ENCODE data around the gene FAM228A. TPM values are rescaled to one million over a fixed set of nuclear protein-coding genes. Genes with fewer than 3 reads are reported as not detected.

Gene FAM228A
- total and polyA plus RNA-seq, 2 donors from 2014 or later: 0.39 to 0.76 TPM

DNA sequence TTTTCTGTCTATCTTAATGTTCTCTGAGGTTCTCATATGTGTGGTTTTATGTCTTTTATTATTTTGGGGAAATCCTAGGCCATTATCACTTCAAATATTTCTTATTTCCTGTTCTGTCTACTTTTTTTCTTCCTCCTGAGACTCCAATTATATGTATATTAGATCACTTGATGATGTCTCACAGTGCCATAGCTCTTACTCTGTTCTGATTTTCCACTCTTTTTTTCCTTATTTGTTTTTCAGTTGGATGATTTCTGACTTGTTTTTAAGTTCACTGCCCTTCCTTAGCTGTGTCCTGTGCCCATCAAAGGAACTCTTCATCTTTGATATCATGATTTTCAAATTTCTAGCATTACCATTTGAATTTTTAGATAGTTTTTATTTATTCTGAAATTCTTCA is 27.5 kb upstream of the FAM228A start:
- Histone ChIP-seq H3K9me3 (ENCODE audit: control insufficient read depth in 2 of 3, insufficient read depth in 1 of 3, low read length in 3 of 3) (peaks cover 0 to 6% (median 0%) of the 10 kb centered on the region in 3 donors), H3K27me3 (ENCODE audit: control insufficient read depth, insufficient read depth, low read length) (no peaks in the 10 kb centered on the region), H3K27ac (ENCODE audit: low read depth in 2 of 2, low read length in 2 of 2) (no peak overlapping the region), H3K4me3 (ENCODE audit: low read length in 3 of 3) (no peak overlapping the region), H3K4me1 (ENCODE audit: control insufficient read depth in 2 of 3, insufficient read depth in 2 of 3, low read depth in 1 of 3, low read length in 3 of 3) (no peaks in the 10 kb centered on the region), H3K9ac (ENCODE audit: low read length in 3 of 3) (no peak overlapping the region), H3K36me3 (ENCODE audit: control insufficient read depth in 2 of 3, insufficient read depth in 3 of 3, low read length in 3 of 3) (peaks cover 0 to 7% (median 4%) of the 10 kb centered on the region in 3 donors)
- FAIRE-seq: no peak
- intact Hi-C loops (cut with DNase I): no loop called here
- TF ChIP-seq, protein P1, sequence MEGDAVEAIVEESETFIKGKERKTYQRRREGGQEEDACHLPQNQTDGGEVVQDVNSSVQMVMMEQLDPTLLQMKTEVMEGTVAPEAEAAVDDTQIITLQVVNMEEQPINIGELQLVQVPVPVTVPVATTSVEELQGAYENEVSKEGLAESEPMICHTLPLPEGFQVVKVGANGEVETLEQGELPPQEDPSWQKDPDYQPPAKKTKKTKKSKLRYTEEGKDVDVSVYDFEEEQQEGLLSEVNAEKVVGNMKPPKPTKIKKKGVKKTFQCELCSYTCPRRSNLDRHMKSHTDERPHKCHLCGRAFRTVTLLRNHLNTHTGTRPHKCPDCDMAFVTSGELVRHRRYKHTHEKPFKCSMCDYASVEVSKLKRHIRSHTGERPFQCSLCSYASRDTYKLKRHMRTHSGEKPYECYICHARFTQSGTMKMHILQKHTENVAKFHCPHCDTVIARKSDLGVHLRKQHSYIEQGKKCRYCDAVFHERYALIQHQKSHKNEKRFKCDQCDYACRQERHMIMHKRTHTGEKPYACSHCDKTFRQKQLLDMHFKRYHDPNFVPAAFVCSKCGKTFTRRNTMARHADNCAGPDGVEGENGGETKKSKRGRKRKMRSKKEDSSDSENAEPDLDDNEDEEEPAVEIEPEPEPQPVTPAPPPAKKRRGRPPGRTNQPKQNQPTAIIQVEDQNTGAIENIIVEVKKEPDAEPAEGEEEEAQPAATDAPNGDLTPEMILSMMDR (IDR thresholded peaks at IDR 0.05; ENCODE audit: borderline replicate concordance, extremely low read depth, insufficient read depth): no peak
- no peak for DNase-seq

DNA sequence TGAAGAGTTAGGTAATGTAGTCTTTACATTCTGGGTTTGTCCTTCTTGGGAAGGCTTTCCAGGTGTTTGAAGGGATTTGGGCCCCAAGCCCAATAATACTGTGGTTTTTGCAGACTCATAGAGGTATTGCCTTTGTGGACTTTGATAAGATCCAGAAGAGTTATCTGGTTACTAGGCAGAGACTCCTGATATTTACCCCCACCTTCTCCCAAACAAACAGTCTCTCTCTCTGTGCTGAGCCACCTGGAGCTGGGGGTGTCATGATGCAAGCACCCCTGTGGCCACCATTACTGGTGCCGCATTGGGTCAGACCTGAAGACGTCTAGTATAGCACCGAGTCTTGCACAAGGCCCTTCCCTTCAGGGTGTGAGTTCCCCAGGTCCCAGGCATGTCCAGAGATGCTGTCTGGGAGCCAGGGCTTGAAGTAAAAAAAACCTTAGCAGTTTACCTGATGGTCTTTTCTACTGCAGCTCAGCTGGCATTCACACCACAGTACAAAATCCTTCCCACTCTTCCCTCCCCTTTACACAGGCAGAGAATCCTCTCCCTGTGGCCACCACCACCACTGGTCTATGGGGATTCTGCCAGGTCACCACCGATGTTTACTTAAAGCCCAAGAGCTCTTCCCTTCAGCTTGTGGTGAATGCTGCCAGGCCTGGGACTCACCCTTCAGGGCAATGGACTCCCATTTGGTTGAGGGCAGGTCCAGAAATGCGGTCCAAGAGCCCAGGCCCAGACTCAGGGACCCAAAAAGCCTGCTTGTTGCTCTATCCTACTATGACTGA is 22.2 kb upstream of the FAM228A start:
- peaks cover 0 to 6% (median 4%) of the 10 kb centered on the region in 3 donors for H3K36me3 ChIP-seq (ENCODE audit: control insufficient read depth in 2 of 3, insufficient read depth in 3 of 3, low read length in 3 of 3)
- DNase-seq (no peak), FAIRE-seq (no peak)
- H3K27ac ChIP-seq (ENCODE audit: low read depth in 2 of 2, low read length in 2 of 2): no peak overlapping the region
- no peaks in the 10 kb centered on the region for H3K27me3 ChIP-seq (ENCODE audit: control insufficient read depth, insufficient read depth, low read length)
- H3K9me3 ChIP-seq (ENCODE audit: control insufficient read depth in 2 of 3, insufficient read depth in 1 of 3, low read length in 3 of 3): peaks cover 0 to 6% (median 0%) of the 10 kb centered on the region in 3 donors
- intact Hi-C loops (cut with DNase I): no loop called here
- H3K9ac ChIP-seq (ENCODE audit: low read length in 3 of 3): no peak overlapping the region
- no peaks in the 10 kb centered on the region for H3K4me1 ChIP-seq (ENCODE audit: control insufficient read depth in 2 of 3, insufficient read depth in 2 of 3, low read depth in 1 of 3, low read length in 3 of 3)
- TF ChIP-seq, protein P1 (IDR thresholded peaks at IDR 0.05; ENCODE audit: borderline replicate concordance, extremely low read depth, insufficient read depth): no peak
- H3K4me3 ChIP-seq (ENCODE audit: low read length in 3 of 3): no peak overlapping the region

DNA sequence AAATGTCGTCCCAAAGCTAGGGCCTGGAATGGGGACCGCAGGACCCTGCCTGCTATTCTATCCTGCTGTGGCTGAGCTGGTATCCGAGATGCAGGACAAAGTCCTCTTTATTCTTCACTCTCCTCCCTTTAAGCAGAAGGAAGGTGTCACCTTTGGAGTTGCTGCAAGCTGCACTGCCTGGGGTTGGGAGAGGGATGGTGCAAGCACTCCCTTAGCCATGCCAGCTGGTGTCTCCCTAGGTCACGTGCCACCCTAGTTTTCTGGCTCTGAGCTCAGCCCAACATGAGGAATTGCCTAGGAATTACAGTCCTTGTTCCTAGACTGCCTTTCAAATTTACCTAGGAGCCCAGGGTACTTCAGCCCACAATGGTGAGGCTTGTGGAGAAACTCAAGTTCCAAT is 21.4 kb upstream of the FAM228A start:
- Histone ChIP-seq H3K9me3 (ENCODE audit: control insufficient read depth in 2 of 3, insufficient read depth in 1 of 3, low read length in 3 of 3) (no peaks in the 10 kb centered on the region), H3K4me1 (ENCODE audit: control insufficient read depth in 2 of 3, insufficient read depth in 2 of 3, low read depth in 1 of 3, low read length in 3 of 3) (no peaks in the 10 kb centered on the region), H3K4me3 (ENCODE audit: low read length in 3 of 3) (no peak overlapping the region), H3K9ac (ENCODE audit: low read length in 3 of 3) (no peak overlapping the region), H3K27ac (ENCODE audit: low read depth in 2 of 2, low read length in 2 of 2) (no peak overlapping the region), H3K27me3 (ENCODE audit: control insufficient read depth, insufficient read depth, low read length) (no peaks in the 10 kb centered on the region), H3K36me3 (ENCODE audit: control insufficient read depth in 2 of 3, insufficient read depth in 3 of 3, low read length in 3 of 3) (peaks cover 2 to 4% (median 2%) of the 10 kb centered on the region in 3 donors)
- TF ChIP-seq, protein P1 (IDR thresholded peaks at IDR 0.05; ENCODE audit: borderline replicate concordance, extremely low read depth, insufficient read depth): no peak
- intact Hi-C loops (cut with DNase I): no loop called here
- DNase-seq: no peak
- no peak for FAIRE-seq
